HG02623 (cell line): ENCODE measurements around the gene HSD17B11.
"Not testable (repeated sequence)": the region's sequence is repeated elsewhere in the genome, so short reads cannot be mapped to it uniquely, and the experiment has no call there.

Experiments
- ATAC-seq: cut with Tn5 transposase; IDR thresholded peaks from one replicate; pipeline ENCODE4 v1.9.1; 2021; ENCODE audit warnings: moderate library complexity; ENCODE audit not compliant: unreplicated experiment

Gene HSD17B11

GRCh38 chr4:87310691-87311335 lies 80.2 kb downstream of the HSD17B11 start:
- no peak for ATAC-seq

- no peak for ATAC-seq
Measured at GRCh38 chr4:87309625-87310024, 81.4 kb downstream of the HSD17B11 start.

- ATAC-seq: no peak
Measured at GRCh38 chr4:87306056-87306455, 84.9 kb downstream of the HSD17B11 start.

- ATAC-seq: no peak
Measured at GRCh38 chr4:87305562-87305961, 85.4 kb downstream of the HSD17B11 start.

GRCh38 chr4:87304745-87305432 lies 86.1 kb downstream of the HSD17B11 start:
- ATAC-seq: no peak

GRCh38 chr4:87299898-87300297 lies 91.1 kb downstream of the HSD17B11 start:
- ATAC-seq: no peak

- no peak for ATAC-seq
Measured at GRCh38 chr4:87298362-87298761, 92.6 kb downstream of the HSD17B11 start.

- ATAC-seq: not testable (repeated sequence)
Measured at GRCh38 chr4:87294911-87295310, 96.1 kb downstream of the HSD17B11 start.

- ATAC-seq: not testable (repeated sequence)
Measured at GRCh38 chr4:87293889-87294288, 97.1 kb downstream of the HSD17B11 start.

GRCh38 chr4:87286970-87287369 lies 104.0 kb downstream of the HSD17B11 start:
- no peak for ATAC-seq
